Fibroblast of skin of back (primary cell): ENCODE data around the gene PLXDC2.
"Not testable (repeated sequence)": the region's sequence is repeated elsewhere in the genome, so short reads cannot be mapped to it uniquely, and the experiment has no call there.

ENCODE experiments used
- DNase-seq: peaks from one replicate; pipeline ENCODE4 v3.0.0-alpha.2; 2013

Gene PLXDC2

GRCh38 chr10:19983880-19984565, 167.8 kb downstream of the PLXDC2 start:
- no peak for DNase-seq

- no peak for DNase-seq
Measured at GRCh38 chr10:19985745-19986144, 169.5 kb downstream of the PLXDC2 start.

GRCh38 chr10:19986591-19986990, 170.4 kb downstream of the PLXDC2 start:
- DNase-seq = no peak

DNA sequence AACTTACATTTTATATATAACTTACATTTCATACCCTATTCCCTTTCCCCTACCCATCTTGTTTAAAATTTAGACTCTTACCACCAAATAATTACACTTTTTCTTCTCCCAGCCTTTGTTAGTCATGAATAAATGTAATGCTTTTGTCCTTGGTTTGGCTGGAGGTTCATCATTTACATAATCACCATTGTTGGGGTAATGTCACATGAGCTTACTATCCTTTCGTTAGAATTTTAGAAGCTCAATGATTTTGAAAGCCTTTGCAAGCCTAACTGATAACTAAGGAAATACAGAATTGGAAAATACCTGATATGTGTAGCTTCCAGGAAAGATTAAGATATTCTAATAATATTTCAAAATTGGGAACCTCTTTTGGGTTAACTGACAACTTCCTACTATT, 171.7 kb downstream of the PLXDC2 start:
- DNase-seq = no peak

DNA sequence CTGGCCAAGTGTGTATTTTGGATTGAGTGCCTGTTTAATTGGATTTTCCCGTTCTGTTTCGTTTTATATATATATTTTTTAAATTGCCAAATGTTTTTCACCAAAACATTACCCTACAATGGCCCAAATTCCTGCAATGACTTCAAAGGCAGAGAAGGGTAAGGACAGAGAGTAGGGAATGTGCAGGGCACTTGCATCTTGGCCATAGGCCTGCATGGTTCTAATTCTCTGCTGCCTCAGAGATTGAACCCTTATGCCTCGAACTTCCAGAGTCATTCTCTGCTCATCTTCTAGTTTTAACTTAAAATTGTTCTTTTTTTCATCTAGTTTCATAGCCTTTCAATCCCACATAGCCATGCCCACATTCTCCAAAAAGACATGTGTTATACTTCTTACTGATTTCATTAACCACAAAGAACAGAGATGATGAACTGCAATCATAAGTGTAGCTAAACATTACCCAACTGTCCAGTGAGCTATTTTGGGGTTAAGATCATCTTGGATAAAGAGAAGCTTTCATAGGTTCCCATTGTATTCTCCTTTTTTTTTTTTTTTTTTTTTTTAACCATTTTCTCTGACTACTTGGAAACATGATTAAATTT, 177.6 kb downstream of the PLXDC2 start:
- DNase-seq = no peak

DNA sequence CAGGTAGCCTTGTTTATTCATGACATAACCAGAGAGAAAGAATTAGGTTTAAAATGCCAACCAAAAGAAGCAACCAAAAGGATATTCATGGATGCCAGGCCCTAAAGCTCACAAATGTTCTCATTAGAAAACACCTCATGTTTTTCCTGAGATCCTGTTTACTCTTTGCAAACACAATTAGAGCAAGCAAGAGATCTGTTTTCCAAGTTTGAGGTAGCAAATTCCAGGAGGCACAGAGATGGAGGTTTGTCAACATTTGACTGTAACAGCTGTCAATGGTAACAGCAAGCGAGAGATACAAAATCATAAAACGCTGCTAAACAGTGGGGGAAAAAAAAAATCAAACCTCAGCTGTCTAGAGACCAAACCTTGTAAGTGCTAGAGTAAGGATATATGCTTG, 182.2 kb downstream of the PLXDC2 start:
- DNase-seq = no peak

DNA sequence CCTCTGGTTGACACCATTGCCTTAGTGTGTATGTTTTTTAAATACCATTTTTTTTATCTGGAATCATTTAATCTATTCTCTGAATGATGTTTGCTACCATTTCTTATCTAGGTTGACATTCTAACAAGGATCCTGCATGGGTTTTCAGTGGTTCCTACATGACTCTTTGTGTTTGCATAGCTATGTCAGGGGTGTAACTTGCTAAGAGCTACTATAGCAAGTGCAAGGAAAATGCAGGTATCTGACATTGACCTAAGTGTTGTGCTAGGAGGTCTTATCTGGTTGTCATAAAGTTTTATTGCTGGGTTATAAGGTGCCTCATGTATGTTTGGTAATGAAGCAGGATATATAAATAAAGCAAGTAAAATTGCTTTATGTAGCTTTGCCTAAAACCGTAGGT, 183.2 kb downstream of the PLXDC2 start:
- no peak for DNase-seq

- DNase-seq = not testable (repeated sequence)
Measured at GRCh38 chr10:20002026-20002425, 185.8 kb downstream of the PLXDC2 start.

DNA sequence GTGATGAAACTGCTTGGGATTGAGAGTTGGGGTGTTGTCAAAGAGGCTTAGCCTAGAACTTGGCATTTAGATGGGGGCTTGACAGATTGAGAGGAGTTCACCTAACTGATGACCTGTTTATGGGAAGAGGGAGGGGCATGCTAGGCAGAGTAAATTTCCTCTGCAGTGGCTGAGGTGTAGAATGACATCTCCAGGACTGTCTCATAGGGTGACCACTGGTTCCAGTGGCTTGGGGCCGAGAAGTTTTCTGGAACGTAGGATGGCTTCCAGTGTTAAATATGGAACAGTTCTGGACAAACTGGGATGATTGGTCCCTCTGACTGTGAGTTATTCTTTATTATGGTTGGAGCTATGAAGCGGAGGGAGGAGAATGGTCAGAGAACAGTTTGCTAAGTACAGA, 186.4 kb downstream of the PLXDC2 start:
- DNase-seq = no peak

DNA sequence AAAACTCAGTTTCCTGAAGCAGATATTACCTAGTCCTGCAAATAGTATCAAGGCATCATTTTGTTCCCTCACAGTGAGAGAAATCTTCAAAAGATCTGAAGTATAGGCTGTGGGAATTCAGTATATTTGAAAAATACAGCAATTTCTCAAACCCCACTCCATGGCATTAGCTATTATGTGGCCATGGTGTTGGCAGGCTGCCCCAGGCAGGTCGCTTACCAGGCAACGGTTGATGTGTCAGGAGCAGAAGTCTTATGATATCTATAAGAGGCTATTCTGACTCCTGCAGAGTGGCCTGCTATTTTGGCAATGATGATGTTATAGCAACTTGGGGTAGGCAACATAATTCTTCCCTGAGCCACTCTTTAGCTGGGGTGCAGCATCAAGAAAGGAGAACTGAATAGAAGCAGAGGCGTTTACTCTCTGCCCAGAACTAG, 187.9 kb downstream of the PLXDC2 start:
- DNase-seq = no peak

DNA sequence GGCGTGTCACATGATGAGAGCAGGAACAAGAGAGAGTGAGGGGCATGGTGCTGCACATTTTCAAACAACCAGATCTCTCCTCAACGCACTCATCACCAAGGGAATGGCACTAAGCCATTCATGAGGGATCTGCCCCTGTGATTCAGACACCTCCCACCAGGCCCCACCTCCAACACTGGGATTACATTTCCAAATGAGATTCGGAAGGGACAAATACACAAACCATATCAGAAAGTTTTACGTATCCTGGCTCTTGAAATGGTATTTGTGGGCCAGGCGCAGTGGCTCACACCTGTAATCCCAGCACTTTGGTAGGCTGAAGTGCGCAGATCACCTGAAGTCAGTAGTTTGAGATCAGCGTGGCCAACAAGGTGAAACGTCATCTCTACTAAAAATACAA, 189.4 kb downstream of the PLXDC2 start:
- DNase-seq = no peak

DNA sequence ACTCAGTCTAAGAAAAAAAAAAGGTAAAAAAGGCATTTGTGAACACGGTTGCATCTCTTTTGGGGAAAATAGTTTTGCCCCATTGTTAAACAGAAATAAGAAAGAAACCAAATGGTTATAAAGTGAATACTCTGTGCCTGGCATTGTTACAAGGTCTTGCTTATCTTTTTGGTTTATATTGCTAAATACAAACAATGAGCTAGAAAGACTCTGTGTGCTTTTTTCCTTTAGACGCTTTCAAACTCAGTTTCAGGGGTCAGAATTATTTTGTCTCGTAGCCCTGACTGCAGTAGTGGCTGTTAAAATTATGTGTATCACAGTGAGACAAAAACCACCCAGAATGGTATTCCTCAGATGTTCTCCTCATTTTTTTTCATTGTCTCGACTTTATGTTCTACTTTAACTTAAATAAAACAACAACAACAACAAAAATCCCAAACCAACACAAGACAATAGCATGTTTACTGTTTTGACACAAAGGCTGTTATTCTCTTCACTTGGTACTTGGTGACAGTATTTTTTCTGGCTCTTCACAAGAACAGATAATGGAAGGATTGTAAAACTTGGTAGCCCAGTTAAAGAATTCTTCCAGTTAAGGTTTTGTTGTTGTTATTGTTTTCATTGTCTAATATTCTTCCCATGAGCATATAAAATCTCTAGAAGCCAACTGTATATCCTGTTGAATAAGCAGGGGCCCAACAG, 190.1 kb downstream of the PLXDC2 start:
- no peak for DNase-seq

- no peak for DNase-seq
Measured at GRCh38 chr10:20007426-20007825, 191.2 kb downstream of the PLXDC2 start.

DNA sequence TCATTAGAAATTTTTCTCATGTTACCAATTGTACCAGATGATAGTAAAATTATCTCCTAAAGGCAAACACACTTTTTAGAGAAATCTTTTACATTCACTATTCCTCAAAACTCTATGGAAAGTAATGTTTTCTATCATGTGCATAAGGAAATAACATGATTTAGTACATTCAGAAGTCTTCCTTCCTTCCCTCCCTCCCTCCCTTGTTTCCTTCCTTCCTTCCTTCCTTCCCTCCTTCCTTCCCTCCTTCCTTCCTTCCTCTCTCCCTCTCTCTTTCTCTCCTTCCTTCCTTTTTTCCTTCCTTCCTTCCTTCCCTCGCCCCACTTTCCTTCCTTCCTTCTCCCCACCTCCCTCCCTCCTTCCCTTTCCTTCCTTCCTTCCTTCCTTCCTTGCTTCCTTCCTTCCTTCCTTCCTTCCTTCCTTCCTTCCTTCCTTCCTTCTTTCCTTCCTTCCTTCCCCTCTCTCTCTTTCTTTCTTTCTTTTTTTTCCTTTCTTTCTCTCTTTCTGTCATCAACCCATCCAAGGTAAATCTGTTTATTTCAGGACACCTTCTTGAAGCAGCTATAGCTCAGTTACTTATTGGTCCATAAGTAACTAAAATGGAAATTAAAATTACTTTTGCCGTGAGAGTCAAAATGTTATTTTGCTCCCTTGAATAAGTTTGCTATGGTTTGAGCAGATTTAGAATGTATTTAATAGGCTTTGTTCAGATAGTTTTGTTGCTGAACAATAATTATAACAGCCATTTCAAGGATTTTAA, 197.9 kb downstream of the PLXDC2 start:
- DNase-seq = no peak

DNA sequence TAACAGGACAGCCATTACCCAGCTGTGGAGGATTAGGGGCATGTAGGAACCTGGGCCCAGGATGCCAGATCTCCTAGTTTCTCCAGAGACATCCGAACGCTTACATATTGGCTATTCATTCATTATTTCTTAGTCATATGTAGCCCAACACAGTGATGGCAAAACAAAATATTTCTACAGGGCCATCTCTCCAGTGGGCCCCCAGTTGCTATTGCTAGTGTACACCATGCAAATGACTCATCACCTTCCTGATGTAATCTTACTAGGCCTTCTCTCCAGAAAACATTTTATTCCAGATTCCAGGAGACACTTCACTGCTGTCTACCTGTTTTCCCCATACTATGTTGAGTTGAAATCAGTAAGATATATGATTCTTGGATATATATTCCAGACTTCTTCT, 201.7 kb downstream of the PLXDC2 start:
- DNase-seq = peak; percentile 34

GRCh38 chr10:20020677-20021076, 204.4 kb downstream of the PLXDC2 start:
- DNase-seq = no peak

DNA sequence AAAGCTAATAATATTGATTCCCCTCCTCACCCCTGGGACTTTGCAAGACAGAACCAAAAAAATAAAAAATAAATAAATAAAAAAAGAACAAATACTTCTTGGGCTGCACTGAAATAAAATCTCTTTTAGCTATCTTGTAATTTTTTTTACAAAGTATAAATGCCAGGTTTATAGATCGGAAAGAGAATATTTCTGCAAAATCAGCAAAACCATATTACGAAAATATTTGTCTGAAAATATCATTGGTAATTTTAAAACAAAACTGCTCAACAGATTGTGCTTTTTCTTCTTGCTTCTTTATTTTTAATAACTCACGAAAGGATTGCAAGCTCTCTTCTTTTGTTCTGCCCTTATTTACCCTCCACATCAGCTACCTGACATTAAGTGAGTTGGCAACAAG, 213.3 kb downstream of the PLXDC2 start:
- DNase-seq = no peak

DNA sequence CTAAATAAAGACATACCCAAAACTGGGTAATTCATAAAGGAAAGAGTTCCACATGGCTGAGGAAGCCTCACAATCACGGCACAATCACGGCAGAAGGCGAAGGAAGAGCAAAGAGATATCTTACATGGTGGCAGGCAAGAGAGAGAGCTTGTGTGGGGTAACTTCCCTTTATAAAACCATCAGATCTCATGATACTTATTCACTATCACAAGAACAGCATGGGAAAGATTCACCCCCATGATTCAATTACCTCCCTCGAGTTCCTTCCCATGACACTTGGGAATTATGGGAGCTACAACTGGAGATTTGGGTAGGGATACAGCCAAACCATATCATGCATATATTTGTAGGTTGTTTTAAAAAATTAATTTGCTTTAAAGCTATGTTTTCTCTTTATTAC, 217.2 kb downstream of the PLXDC2 start:
- no peak for DNase-seq

- DNase-seq = no peak
Measured at GRCh38 chr10:20034732-20035131, 218.5 kb downstream of the PLXDC2 start.

DNA sequence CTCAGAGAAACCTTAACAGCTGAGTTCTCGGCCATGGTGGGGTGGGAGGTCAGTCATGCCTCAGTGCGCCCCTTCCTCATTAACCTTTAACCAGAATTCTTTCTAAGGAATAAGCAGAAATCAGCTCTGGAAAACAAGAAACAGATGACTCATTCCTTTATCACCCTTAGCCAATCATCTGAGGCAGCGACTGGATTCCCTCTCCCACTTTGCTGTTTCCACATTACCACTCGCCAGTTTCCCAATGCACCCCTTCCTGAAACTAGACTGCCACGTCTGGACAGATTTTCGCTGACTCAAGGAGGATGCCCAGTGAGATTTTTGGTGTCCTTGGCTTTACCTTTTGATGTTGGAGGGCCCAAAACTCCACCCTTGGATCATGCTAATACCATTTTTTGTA, 223.8 kb downstream of the PLXDC2 start:
- DNase-seq = no peak

GRCh38 chr10:20041931-20042330, 225.7 kb downstream of the PLXDC2 start:
- no peak for DNase-seq

DNA sequence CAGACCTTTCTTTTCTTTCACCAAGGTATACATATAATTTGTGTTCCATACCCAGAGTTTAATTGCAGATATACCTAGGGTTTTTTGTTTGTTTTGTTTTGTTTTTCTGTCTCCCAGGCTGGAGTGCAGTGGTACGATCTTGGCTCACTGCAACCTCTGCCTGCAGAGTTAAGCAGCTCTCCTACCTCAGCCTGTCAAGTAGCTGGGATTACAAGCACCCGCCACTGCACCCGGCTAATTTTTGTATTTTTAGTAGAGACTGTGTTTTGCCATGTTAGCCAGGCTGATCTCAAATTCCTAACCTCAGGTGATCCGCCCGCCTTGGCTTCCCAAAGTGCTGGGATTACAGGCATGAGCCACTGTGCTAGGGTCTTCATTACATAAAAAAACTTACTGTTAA, 228.9 kb downstream of the PLXDC2 start:
- DNase-seq = not testable (repeated sequence)

GRCh38 chr10:20048161-20048560, 231.9 kb downstream of the PLXDC2 start:
- no peak for DNase-seq
